ENCODE measurements around the gene CHST9.

DNA sequence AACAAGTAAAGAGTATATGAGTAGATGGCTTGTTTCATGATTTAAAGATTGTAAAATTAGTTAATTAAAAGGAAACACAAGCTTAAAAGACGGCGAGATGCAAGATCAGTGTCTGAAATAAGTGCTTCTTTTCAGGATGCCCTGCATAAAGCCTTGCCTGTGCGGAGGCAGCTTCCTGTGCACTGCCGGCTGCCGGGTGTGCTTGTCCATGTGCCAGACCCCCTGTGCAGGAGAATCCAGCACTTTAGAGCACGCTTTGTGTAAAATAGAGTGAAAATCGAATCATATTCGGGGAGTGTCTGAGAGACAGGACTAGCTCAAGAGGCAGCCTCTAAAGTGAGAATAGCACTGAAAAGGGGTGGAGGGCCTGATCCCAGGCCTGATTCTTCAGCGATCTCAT, 154.7 kb downstream of the CHST9 start:
- no peak for TF ChIP-seq MYBL2 (CRISPR knock-in tag; IDR thresholded peaks at IDR 0.05)
- TF ChIP-seq, protein P1, sequence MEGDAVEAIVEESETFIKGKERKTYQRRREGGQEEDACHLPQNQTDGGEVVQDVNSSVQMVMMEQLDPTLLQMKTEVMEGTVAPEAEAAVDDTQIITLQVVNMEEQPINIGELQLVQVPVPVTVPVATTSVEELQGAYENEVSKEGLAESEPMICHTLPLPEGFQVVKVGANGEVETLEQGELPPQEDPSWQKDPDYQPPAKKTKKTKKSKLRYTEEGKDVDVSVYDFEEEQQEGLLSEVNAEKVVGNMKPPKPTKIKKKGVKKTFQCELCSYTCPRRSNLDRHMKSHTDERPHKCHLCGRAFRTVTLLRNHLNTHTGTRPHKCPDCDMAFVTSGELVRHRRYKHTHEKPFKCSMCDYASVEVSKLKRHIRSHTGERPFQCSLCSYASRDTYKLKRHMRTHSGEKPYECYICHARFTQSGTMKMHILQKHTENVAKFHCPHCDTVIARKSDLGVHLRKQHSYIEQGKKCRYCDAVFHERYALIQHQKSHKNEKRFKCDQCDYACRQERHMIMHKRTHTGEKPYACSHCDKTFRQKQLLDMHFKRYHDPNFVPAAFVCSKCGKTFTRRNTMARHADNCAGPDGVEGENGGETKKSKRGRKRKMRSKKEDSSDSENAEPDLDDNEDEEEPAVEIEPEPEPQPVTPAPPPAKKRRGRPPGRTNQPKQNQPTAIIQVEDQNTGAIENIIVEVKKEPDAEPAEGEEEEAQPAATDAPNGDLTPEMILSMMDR (IDR thresholded peaks at IDR 0.05), result no peak
- TF ChIP-seq TEAD4 (CRISPR knock-in tag; IDR thresholded peaks at IDR 0.05), result no peak
- TF ChIP-seq, protein P2, sequence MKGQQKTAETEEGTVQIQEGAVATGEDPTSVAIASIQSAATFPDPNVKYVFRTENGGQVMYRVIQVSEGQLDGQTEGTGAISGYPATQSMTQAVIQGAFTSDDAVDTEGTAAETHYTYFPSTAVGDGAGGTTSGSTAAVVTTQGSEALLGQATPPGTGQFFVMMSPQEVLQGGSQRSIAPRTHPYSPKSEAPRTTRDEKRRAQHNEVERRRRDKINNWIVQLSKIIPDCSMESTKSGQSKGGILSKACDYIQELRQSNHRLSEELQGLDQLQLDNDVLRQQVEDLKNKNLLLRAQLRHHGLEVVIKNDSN (CRISPR knock-in tag; IDR thresholded peaks at IDR 0.05), result no peak

All from WTC11 (cell line).